NCI-H128 (cell line): Measurements from ENCODE around the gene RASSF4.

Experiments used
- DNase-seq: peaks from one replicate; lab custom pipeline; 2025; ENCODE audit not compliant: unreplicated experiment; lab: John Stamatoyannopoulos, UW

RASSF4 gene

GRCh38 chr10:44947371-44948152 lies 12.0 kb upstream of the RASSF4 start:
- DNase-seq, result no peak

- no peak for DNase-seq
Measured at GRCh38 chr10:44948642-44949041, 11.0 kb upstream of the RASSF4 start.

GRCh38 chr10:44949127-44949802 lies 10.3 kb upstream of the RASSF4 start:
- no peak for DNase-seq

GRCh38 chr10:44949915-44950314 lies 9.7 kb upstream of the RASSF4 start:
- DNase-seq, result no peak

GRCh38 chr10:44950326-44951225 lies 9.0 kb upstream of the RASSF4 start:
- DNase-seq, result no peak

GRCh38 chr10:44951576-44952226 lies 7.9 kb upstream of the RASSF4 start:
- DNase-seq, result no peak

- DNase-seq, result no peak
Measured at GRCh38 chr10:44952779-44953231, 6.8 kb upstream of the RASSF4 start.

- no peak for DNase-seq
Measured at GRCh38 chr10:44954042-44954441, 5.6 kb upstream of the RASSF4 start.

GRCh38 chr10:44954962-44955361 lies 4.6 kb upstream of the RASSF4 start:
- no peak for DNase-seq

- no peak for DNase-seq
Measured at GRCh38 chr10:44955413-44956070, 4.1 kb upstream of the RASSF4 start.

GRCh38 chr10:44956226-44956625 lies 3.4 kb upstream of the RASSF4 start:
- DNase-seq, result no peak

- DNase-seq, result no peak
Measured at GRCh38 chr10:44956717-44957706, 2.6 kb upstream of the RASSF4 start.

- no peak for DNase-seq
Measured at GRCh38 chr10:44958196-44958897, 1.3 kb upstream of the RASSF4 start.

- no peak for DNase-seq
Measured at GRCh38 chr10:44958898-44959246, 730 bp upstream of the RASSF4 start.

- no peak for DNase-seq
Measured at GRCh38 chr10:44960088-44960460, 472 bp downstream of the RASSF4 start.

GRCh38 chr10:44960482-44961229 lies 1.1 kb downstream of the RASSF4 start:
- DNase-seq, result no peak

GRCh38 chr10:44961230-44961571 lies 1.6 kb downstream of the RASSF4 start:
- DNase-seq, result no peak
